Activated naive CD4-positive, alpha-beta T cell treated with anti-CD3 and anti-CD28 coated beads, Interleukin-2, amount 10 ng/mL, durations not matched to agents 7 days and 5 days (primary cell): Measurements from ENCODE around the gene INKA2.

Source experiments
- CTCF ChIA-PET: fragments of 350-600 bp; sonication (Branson Sonifier 250); formaldehyde crosslinking; loops from one replicate; lab custom pipeline; 2021; ENCODE audit warnings: antibody characterized with exemption; lab: Charles Lee
- DNase-seq: peaks from one replicate; pipeline ENCODE4 v3.0.0-alpha.2; 2020
- H3K27ac Mint-ChIP-seq: one replicate; pipeline ENCODE4 v1.8.0; 2021; ENCODE audit warnings: mild to moderate bottlenecking, moderate library complexity, mixed read lengths
- H3K27me3 Mint-ChIP-seq: one replicate; pipeline ENCODE4 v1.8.0; 2021; ENCODE audit warnings: mild to moderate bottlenecking, mixed read lengths
- H3K36me3 Mint-ChIP-seq: one replicate; pipeline ENCODE4 v1.8.0; 2021; ENCODE audit warnings: mixed read lengths
- H3K4me1 Mint-ChIP-seq: one replicate; pipeline ENCODE4 v1.8.0; 2021; ENCODE audit warnings: mixed read lengths
- H3K4me3 Mint-ChIP-seq: one replicate; pipeline ENCODE4 v1.8.0; 2021; ENCODE audit warnings: mild to moderate bottlenecking, moderate library complexity, mixed read lengths
- H3K9me3 Mint-ChIP-seq: one replicate; pipeline ENCODE4 v1.8.0; 2021; ENCODE audit warnings: mixed read lengths

The INKA2 gene

GRCh38 chr1:111695801-111696200, 43.4 kb downstream of the INKA2 start:
- DNase-seq = no peak
- H3K36me3 Mint-ChIP-seq = peaks cover 65% of the 10 kb centered on the region
- H3K27me3 Mint-ChIP-seq = no peaks in the 10 kb centered on the region
- peaks cover 11% of the 10 kb centered on the region for H3K4me1 Mint-ChIP-seq
- CTCF ChIA-PET = interaction anchor here (1.0 to 1.2 kb wide), 2 partner anchors 19 to 26 kb away, joined by 3 to 4 read pairs; no protein-coding TSS in a partner anchor
- no peak overlapping the region for H3K4me3 Mint-ChIP-seq
- no peak overlapping the region for H3K27ac Mint-ChIP-seq
- no peaks in the 10 kb centered on the region for H3K9me3 Mint-ChIP-seq

- DNase-seq = no peak
- Mint-ChIP-seq H3K4me1 (peaks cover 22% of the 10 kb centered on the region), H3K9me3 (no peaks in the 10 kb centered on the region), H3K4me3 (no peak overlapping the region), H3K27ac (no peak overlapping the region), H3K27me3 (no peaks in the 10 kb centered on the region), H3K36me3 (peaks cover 49% of the 10 kb centered on the region)
- CTCF ChIA-PET = interaction anchor here (0.8 to 2.3 kb wide), 4 partner anchors 9 to 184 kb away, joined by 3 to 7 read pairs (median 4); no protein-coding TSS in a partner anchor
Measured at GRCh38 chr1:111691886-111692285, 47.3 kb downstream of the INKA2 start.

- H3K4me1 Mint-ChIP-seq = peaks cover 16% of the 10 kb centered on the region
- H3K4me3 Mint-ChIP-seq = no peak overlapping the region
- H3K36me3 Mint-ChIP-seq = peaks cover 44% of the 10 kb centered on the region
- no peak for DNase-seq
- H3K27me3 Mint-ChIP-seq = no peaks in the 10 kb centered on the region
- H3K27ac Mint-ChIP-seq = no peak overlapping the region
- peaks cover 2% of the 10 kb centered on the region for H3K9me3 Mint-ChIP-seq
- CTCF ChIA-PET = interaction anchor here (0.7 to 1.0 kb wide), 2 partner anchors 11 to 182 kb away, joined by 3 read pairs; no protein-coding TSS in a partner anchor
Measured at GRCh38 chr1:111690306-111690617, 48.9 kb downstream of the INKA2 start.
